Endothelial cell of umbilical vein (primary cell): Measurements from ENCODE around the gene OPA3. TPM values are rescaled to one million over a fixed set of nuclear protein-coding genes. Genes with fewer than 3 reads are reported as not detected.

ENCODE experiments used
- BruUV-seq: library from RNA; stranded (reverse); fragments of 400-500 nt; replicated peaks from 2 replicates; lab custom pipeline; 2021; lab: Mats Ljungman, UMichigan
- CTCF ChIA-PET: fragments of 300-600, 350-600 bp; sonication (Branson Sonifier 250); formaldehyde crosslinking; loops from one replicate; lab custom pipeline; 2021; ENCODE audit warnings: antibody characterized with exemption, inconsistent platforms; lab: Charles Lee
- POLR2A ChIA-PET: fragments of 300-600, 350-600 bp; sonication (Branson Sonifier 250); formaldehyde crosslinking; loops from one replicate; lab custom pipeline; 2021; ENCODE audit warnings: antibody characterized with exemption, inconsistent platforms; lab: Charles Lee
- DNase-seq: peaks from one replicate; pipeline ENCODE4 v3.0.0-alpha.2; 2011; ENCODE audit warnings: low read depth, low spot score
- FAIRE-seq: peaks from 2 replicates; lab custom pipeline; 2011; peaks lifted over from hg19 to GRCh38; lab: Jason Lieb, UNC
- H2AFZ ChIP-seq: 2 replicates; pipeline ENCODE4 v1.6.0; 2012; ENCODE audit warnings: low read depth, low read length, control low read depth, inconsistent platforms
- H3K27ac ChIP-seq: 2 replicates; pipeline ENCODE4 v1.5.1; 2011; ENCODE audit warnings: low read depth, mild to moderate bottlenecking, control low read depth, low read length, moderate library complexity; ENCODE audit not compliant: insufficient read depth
- H3K27me3 ChIP-seq, 2 experiments: 2 replicates each; pipeline versions ENCODE4 v1.6.0 to v1.6.1; 2011; ENCODE audit warnings: low read length in 2 of 2, mixed read lengths in 1 of 2; ENCODE audit not compliant: control insufficient read depth in 2 of 2, insufficient read depth in 2 of 2
- H3K36me3 ChIP-seq, 2 experiments: 2 replicates in 1 of 2; 3 replicates in 1 of 2; pipeline ENCODE4 v1.5.1; 2011; ENCODE audit warnings: low read length in 2 of 2, mild to moderate bottlenecking in 1 of 2, moderate library complexity in 1 of 2; ENCODE audit not compliant: control insufficient read depth in 2 of 2, insufficient read depth in 2 of 2; ENCODE audit errors: extremely low read depth in 1 of 2
- H3K4me1 ChIP-seq: 3 replicates; pipeline ENCODE4 v1.5.1; 2011; ENCODE audit warnings: mild to moderate bottlenecking, low read length; ENCODE audit not compliant: control insufficient read depth, insufficient read depth; ENCODE audit errors: extremely low read depth
- H3K4me2 ChIP-seq: 2 replicates; pipeline ENCODE4 v1.6.1; 2011; ENCODE audit warnings: low read length, control low read depth, mixed read lengths; ENCODE audit not compliant: insufficient read depth
- H3K4me3 ChIP-seq, 3 experiments: fragments of 200-600 bp in 1 of 3; sonication (generic), shearing (Covaris generic) in 1 of 3; replicated peaks in 1 of 3; 2 replicates each; pipeline ENCODE4 v1.5.1; 2011 to 2016; ENCODE audit warnings: control low read depth in 3 of 3, low read length in 3 of 3, mild to moderate bottlenecking in 2 of 3, inconsistent platforms in 1 of 3, low read depth in 1 of 3, moderate library complexity in 1 of 3; ENCODE audit not compliant: insufficient read depth in 1 of 3
- H3K79me2 ChIP-seq: 2 replicates; pipeline ENCODE4 v1.6.0; 2012; ENCODE audit warnings: low read length, inconsistent platforms; ENCODE audit not compliant: control insufficient read depth, insufficient read depth
- H3K9ac ChIP-seq: replicated peaks from 2 replicates; pipeline ENCODE3; 2011; ENCODE audit warnings: low read length, control low read depth; ENCODE audit not compliant: insufficient read depth; ENCODE audit errors: extremely low read depth
- H3K9me1 ChIP-seq: replicated peaks from 3 replicates; pipeline ENCODE4 v1.6.0; 2011; ENCODE audit warnings: mild to moderate bottlenecking, low read length; ENCODE audit not compliant: control insufficient read depth, insufficient read depth; ENCODE audit errors: extremely low read depth
- H3K9me3 ChIP-seq: replicated peaks from 2 replicates; pipeline ENCODE4 v1.5.1; 2012; ENCODE audit warnings: low read length, inconsistent platforms; ENCODE audit not compliant: control insufficient read depth, insufficient read depth
- H4K20me1 ChIP-seq: replicated peaks from 2 replicates; pipeline ENCODE3; 2011; ENCODE audit warnings: mild to moderate bottlenecking, low read length; ENCODE audit not compliant: control insufficient read depth, insufficient read depth; ENCODE audit errors: extremely low read depth
- CTCF ChIP-seq, 2 donors: IDR thresholded peaks; 1 replicate in 1 of 2; 2 replicates in 1 of 2; pipeline ENCODE4 v1.5.1; 2011; ENCODE audit warnings: low read length in 2 of 2, mild to moderate bottlenecking in 2 of 2, moderate library complexity in 2 of 2, control low read depth in 1 of 2, inconsistent platforms in 1 of 2, low read depth in 1 of 2; ENCODE audit not compliant: insufficient read depth in 1 of 2; ENCODE audit errors: extremely low read depth in 1 of 2
- EZH2 ChIP-seq: IDR thresholded peaks from 2 replicates; pipeline ENCODE4 v1.6.1; 2012; ENCODE audit warnings: borderline replicate concordance, low read depth, mild to moderate bottlenecking, moderate library complexity, low read length, inconsistent platforms; ENCODE audit not compliant: severe bottlenecking
- FOS ChIP-seq: IDR thresholded peaks from 2 replicates; pipeline ENCODE4 v1.6.1; 2011; ENCODE audit warnings: mild to moderate bottlenecking, low read length, moderate library complexity, borderline replicate concordance; ENCODE audit not compliant: insufficient read depth
- GATA2 ChIP-seq: IDR thresholded peaks from 2 replicates; pipeline ENCODE4 v1.7.0; 2011; ENCODE audit warnings: low read depth, mild to moderate bottlenecking, moderate library complexity, mixed read lengths, low read length; ENCODE audit not compliant: insufficient read length, insufficient read depth
- JUN ChIP-seq: IDR thresholded peaks from 2 replicates; pipeline ENCODE4 v1.6.1; 2011; ENCODE audit warnings: borderline replicate concordance, low read depth; ENCODE audit not compliant: insufficient read length, insufficient read depth
- MAX ChIP-seq: IDR thresholded peaks from 2 replicates; pipeline ENCODE4 v1.6.1; 2011; ENCODE audit not compliant: insufficient read depth, insufficient read length
- MYC ChIP-seq: IDR thresholded peaks from one replicate; pipeline ENCODE4 v1.6.1; 2011; ENCODE audit warnings: mild to moderate bottlenecking, low read depth, low read length
- POLR2A ChIP-seq: IDR thresholded peaks from 2 replicates; pipeline ENCODE4 v1.6.1; 2012; ENCODE audit warnings: low read depth, mild to moderate bottlenecking, control low read depth, low read length
- POLR2AphosphoS5 ChIP-seq: IDR thresholded peaks from 2 replicates; pipeline ENCODE4 v1.6.1; 2012; ENCODE audit warnings: low read depth, mild to moderate bottlenecking, control low read depth, low read length, moderate library complexity; ENCODE audit not compliant: insufficient read depth
- dilution Hi-C: fragments of 300-500 bp; cut with MboI; formaldehyde crosslinking; loops from one replicate; pipeline ENCODE4 v1.15.0; 2019; ENCODE audit warnings: low sequenced_read_pairs; ENCODE audit not compliant: extremely low pct_ligation_motif_present
- intact Hi-C: fragments of 100-400 bp; cut with micrococcal nuclease; formaldehyde crosslinking; loops from one replicate; pipeline ENCODE4 v1.10.0; 2022
- polyA plus RNA-seq, 4 experiments: library from polyadenylated mRNA; depleted of rRNA in 3 of 4; stranded (reverse) in 3 of 4; unstranded in 1 of 4; fragments of >200 nt; gene quantifications; 2 replicates each; pipeline versions ENCODE4 v1.2.1 to v1.2.3, GENCODE V29; 2011 to 2012; ENCODE audit warnings: missing spikeins in 1 of 4
- total RNA-seq: library from RNA; stranded (reverse); gene quantifications from 2 replicates; pipeline ENCODE4 v1.2.3, GENCODE V29; 2021

The OPA3 gene
- total and polyA plus RNA-seq, 2 donors (not counting 3 experiments of a cell fraction or from before 2014, with no cell fraction given) = 15.4 to 16.0 TPM

GRCh38 chr19:45600340-45600885 lies 15.8 kb upstream of the OPA3 start:
- peak; percentile 48 for FAIRE-seq
- ChIA-PET CTCF (interaction anchor here (0.8 to 2.1 kb wide), 4 partner anchors 16 to 92 kb away, joined by 3 to 23 read pairs (median 4); partner anchors contain the start of gene QPCTL), POLR2A (no interaction called here)
- H3K79me2 ChIP-seq = peaks cover 47% of the 10 kb centered on the region
- no TSS peak for BruUV-seq
- no peaks in the 10 kb centered on the region for H3K9me3 ChIP-seq
- no peaks in the 10 kb centered on the region for H3K36me3 ChIP-seq
- H3K27me3 ChIP-seq = no peaks in the 10 kb centered on the region
- peak overlapping the region; percentile 96 for H3K27ac ChIP-seq
- dilution Hi-C loops (no loop called here), intact Hi-C loops (no loop called here)
- H3K9me1 ChIP-seq = no peaks in the 10 kb centered on the region
- H2AFZ ChIP-seq = no peak overlapping the region
- H3K9ac ChIP-seq = peak overlapping the region; percentile 30
- no peak for DNase-seq
- H3K4me1 ChIP-seq = peaks cover 59% of the 10 kb centered on the region
- no peak for TF ChIP-seq EZH2
- TF ChIP-seq FOS = no peak
- no peak for TF ChIP-seq POLR2AphosphoS5
- TF ChIP-seq JUN = no peak
- no peak for TF ChIP-seq POLR2A
- no peak for TF ChIP-seq MAX
- TF ChIP-seq GATA2 = no peak
- TF ChIP-seq CTCF (IDR thresholded peaks at IDR 0.05; ENCODE audit: extremely low read depth in 1 of 2, insufficient read depth in 1 of 2, low read depth in 1 of 2, low read length in 2 of 2) = no peak
- no peak for TF ChIP-seq MYC
- peak overlapping the region; percentile 90 for H3K4me2 ChIP-seq
- no peaks in the 10 kb centered on the region for H4K20me1 ChIP-seq
- peak overlapping the region in 2 of 3 experiments; percentile 80 to 84 for H3K4me3 ChIP-seq
